Stimulated activated CD4-positive, alpha-beta T cell treated with anti-CD3 and anti-CD28 coated beads, Interleukin-1b, Interleukin-23, amount 100 ng/mL, for 48 hours (primary cell): ENCODE data around the gene AHCTF1.

Experiments
- DNase-seq: peaks from one replicate; pipeline ENCODE4 v3.0.0-alpha.2; 2020

Gene AHCTF1

DNA sequence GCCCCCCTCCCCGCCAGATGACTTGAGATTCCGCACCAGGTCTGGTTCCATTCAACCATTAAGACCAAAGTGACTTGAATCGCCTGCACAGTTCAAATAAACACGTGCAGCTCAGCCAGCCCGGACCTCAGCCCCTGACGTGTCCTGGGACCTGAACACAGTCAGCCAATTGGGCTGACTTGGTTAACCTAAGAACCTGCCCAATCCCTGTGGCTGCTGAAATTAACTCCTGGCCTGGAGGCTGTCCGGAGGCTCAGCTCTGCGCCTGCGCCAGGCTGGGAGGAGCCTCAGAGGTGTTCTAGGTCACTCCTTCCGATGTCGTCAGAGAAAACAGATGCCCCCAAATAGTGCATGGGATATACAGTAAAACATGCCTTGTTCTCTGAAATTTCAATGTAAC, 134.2 kb downstream of the AHCTF1 start:
- DNase-seq: no peak

DNA sequence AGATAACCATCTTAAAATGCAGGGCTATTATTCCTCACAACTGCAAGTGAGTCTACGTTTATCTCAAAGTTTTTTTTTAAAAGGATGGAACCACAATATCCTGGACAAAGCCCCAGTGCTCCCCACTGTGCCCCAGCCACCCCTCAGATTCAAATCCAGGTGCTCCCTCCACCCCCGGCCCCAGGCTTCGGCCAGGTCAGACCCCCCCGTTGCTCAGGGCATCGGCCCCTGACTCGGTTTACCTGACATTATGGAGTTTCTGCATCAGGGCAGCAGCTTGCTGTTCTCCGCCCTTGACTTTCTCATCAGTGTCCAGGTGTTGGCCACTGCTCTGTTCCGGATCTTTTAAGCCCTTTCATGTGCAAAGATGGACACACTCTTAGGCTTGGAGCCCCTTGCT, 134.6 kb downstream of the AHCTF1 start:
- DNase-seq: no peak

DNA sequence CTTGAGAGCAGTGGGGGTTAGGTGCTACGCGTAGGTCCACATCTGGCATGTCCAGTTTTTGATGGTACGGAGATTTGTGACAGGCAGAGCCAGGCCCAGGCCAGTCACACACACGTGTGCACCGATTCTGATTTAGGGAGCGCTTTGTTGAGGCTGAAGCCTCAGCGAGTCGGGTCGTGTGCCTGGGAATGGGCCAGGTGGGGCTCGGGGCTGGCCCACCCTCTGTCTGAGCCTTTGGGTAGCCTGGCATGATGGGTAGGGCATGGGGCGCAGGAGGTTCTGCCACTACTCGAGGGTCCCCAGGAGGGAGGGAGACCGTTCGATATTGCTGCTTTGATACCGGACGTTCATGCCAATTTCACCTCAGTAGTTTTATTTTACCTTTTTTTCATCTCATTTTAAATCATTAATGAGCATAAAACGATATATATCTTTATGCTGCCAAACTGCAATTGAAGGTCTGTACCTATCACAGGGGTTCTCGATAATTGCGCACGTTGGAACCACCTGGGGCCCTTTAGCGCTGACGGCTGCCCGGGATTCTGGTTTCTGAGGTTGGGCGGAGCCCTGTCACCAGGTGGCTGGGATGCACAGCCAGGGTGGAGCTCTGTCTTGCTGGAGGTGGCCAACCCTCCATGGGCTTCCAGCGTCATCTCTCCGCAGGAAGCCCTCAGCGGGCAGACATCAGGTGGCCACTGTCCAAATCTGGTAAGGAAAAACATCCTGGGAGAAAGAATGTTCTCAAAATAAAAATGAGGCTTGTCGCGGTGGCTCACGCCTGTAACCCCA, 135.6 kb downstream of the AHCTF1 start:
- DNase-seq: no peak

DNA sequence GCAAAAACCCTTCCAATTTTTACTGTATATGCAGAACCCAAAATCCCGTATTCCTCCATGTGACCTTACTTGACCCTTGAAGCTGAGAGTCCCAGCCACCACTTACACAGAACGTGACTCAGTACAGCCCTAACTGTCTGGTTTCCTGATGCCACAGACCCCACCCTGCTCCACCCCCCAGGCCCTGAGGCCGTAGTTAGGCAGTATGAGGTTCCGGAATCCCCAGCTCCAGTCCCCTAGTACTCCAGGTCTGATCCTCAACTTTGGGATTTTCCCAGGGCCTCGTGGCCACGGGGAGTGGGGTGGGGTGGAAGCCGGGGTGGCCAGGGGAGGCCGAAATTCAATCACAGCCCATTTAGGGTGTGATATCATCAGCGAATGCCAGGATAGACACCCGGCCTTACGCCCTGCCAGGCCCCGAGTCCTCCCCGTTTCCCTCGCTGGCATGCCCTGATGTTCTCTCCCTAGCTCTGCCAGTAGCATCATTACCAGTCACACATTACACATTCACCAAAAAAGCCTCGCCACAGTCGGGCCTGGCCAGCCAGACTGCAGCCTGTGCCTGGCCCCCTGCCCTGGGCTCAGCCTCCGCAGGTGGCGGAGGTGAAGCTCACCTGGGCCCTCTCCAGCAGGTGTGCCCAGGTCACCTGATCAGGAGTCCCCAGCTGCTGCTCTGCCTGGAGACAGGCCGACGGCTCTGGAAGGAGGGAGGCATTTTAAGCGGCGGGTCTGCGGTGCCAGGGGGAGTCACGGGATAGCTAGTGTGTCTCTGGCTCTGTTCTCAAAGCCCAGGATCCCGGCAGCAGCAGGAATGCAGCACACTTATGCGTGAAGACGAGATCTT, 136.7 kb downstream of the AHCTF1 start:
- DNase-seq: no peak

DNA sequence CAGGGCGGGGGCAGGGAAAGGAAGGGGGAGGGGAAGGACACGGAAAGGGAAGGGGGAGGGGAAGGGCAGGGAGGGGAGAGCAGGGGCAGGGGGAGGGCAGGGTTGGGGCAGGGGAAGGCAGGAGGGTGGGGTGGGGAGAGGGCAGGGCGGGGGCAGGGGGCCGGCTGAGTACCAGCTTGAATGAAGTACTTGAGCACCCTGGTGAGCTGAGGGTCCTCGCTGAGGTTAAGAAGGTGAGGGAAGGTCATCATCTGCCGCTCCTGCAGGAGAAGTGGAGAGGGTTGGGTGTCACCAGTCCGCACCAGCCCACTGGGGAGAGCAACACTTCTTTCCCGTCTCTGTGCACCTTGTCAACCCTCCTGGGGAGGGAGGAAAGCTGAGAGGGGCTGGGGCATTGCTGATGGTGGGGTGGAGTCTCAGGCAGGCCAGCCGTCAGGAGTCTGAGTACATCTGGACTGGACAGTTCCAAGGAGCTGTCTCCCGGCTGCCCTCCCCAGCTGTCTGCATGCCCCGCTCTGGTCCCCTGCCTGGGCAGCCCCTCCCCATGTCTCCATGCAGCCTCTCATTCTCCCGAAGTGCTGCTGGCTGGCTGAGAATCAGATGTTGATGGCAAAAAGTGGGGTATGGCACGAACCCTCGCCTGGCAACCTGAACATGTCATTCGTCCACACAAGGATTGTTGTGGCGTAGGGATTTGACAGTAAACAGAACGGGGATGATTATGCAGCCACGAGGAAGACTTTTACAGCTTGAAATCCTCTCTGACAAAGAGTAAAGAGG, 137.5 kb downstream of the AHCTF1 start:
- no peak for DNase-seq

DNA sequence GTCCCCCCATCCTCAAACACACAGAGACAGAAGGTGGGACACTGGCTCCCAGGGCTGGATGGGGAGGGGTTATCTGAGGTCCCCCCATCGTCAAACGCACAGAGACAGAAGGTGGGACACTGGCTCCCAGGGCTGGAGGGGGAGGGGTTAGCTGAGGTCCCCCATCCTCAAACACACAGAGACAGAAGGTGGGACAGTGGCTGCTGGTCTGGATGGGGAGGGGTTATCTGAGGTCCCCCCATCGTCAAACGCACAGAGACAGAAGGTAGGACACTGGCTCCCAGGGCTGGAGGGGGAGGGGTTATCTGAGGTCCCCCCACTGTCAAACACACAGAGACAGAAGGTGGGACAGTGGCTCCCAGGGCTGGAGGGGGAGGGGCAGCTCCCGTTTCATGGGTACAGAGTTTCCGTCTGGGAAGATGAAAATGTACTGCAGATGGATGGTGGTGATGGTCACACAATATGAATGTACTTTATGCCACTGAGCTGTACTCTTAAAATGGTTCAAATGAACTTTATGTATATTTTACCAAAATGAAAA, 138.3 kb downstream of the AHCTF1 start:
- DNase-seq: no peak

DNA sequence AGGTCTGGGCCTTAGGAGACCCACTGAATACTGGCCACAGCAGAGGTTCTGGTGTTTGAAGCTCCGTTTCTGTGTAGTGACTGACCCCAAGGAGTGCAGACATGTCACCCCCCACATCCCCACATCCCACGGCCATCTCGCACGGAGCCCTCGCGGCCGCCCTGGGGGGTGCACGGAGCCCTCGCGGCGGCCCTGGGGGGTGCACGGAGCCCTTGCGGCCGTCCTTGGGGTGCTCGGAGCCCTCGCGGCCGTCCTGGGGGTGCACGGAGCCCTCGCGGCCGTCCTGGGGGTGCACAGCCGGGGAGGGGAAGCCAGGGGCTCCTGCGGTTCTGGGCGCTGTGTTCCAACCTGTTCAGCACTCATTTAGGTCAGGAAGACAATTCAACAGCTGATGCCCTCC, 139.1 kb downstream of the AHCTF1 start:
- DNase-seq: no peak

DNA sequence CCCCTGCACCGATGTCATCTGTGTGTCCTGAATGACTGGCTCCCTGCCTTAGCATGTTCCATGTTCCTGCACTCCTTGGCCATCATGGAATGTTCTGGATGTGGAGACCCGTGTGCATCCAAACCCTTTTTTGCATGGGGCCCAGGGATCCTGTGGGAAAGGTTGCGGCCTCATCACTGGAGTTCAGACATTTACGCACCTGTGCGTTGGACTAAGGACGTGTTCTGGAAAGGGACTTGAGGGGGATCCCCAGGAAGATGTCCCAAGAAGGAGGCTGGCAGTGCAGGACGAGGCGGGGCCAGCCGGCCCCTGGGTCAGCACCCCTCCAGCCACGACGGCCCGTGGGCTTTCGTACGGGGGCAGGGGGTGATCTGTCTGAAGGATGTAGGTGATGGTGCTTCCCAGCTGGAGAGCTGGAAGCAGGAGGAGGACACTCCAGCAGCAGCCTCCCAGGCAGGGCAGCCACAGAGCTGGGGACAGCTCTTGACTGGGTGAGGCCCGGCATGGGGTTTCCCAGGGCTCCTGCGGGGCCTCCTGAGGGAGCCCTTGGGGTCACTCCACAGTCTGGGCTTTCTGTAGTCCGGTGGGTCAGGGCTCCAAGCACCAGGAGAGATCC, 140.3 kb downstream of the AHCTF1 start:
- no peak for DNase-seq

DNA sequence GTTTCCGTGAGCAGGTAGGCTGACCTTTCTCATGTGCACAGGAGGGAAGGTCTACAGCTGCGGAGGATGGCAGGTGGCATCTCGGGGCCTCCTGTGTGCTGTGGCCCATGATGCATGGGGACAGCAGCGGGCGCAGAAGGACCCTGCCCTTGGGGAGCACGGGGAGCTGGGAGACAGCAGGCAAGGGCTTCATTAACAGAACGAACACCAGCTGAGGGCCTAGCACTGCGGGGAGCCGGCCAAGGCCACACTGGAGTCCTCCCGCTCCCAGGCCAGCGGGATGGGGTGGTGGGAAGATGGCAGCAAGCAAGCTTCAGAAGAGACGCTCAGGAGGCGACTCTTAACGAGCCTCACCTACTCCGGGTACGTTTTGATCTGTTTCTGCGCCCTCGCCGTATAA, 140.9 kb downstream of the AHCTF1 start:
- no peak for DNase-seq

DNA sequence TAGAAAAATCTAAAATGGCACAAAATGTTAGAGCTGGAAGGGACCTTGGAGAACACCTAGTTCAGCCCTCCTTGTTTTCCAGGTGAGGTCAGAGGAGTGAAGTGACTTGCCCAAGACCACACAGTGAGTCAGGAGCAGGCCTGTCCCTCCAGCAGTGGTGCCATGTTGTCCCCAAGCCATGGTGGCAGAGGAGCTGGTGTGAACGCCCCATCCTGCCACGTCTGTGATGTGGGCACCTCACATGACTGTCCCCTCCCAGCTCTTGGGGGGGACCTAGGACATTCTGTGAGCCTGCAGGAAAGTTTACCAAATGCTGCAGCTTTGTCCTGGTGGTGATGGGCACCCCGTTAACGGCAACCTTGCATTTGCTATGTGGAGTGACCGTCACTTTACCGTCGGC, 141.4 kb downstream of the AHCTF1 start:
- DNase-seq: no peak

DNA sequence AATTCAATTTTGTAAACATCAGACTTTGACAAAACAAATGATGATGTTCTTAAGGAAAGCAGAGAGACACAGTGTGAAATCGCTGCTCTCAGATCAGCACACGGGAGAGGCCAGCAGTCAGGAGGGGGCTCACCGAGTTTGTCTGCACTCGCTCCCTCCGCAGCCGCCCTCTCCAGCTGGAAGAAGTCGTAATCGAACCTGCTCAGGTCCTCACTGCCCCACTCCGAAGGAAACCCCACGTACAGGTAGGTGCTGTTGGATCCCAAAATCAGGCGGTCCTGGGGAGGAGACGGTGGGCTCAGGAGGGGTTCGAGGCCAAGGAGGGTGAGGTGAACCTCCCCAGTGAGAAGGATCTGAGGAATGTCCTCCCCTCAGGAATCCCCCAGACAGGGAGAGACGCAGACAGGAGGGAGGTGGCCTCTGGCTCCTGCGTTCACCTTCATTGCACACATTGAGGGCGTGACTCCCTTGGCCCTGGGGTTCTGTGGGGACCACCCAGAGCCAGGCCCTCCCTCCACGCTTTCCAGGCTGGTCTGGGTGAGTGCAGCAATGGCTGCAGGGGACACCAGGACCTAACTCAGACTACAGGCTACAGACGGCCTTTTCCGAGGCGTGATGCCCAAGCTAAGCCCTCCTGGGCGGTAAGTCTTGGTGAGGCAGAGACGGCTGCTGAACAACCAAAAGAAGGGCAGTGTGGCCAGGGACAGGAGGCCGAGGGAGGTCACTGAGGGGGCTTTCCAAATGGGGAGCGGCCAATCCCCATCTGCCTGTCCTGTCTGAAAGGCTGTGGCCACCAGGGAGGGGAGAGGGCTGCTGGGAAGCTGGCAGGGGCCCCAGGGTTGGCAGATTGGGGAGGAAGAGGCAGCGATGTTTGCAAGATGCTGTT, 142.1 kb downstream of the AHCTF1 start:
- no peak for DNase-seq
